MM.1S (cell line): Measurements from ENCODE around the gene SCYL2.
"Not testable (repeated sequence)": the region's sequence is repeated elsewhere in the genome, so short reads cannot be mapped to it uniquely, and the experiment has no call there.

ENCODE experiments used
- DNase-seq: peaks from one replicate; pipeline ENCODE4 v3.0.0-alpha.2; 2015
- H2AFZ ChIP-seq: fragments of 300-600 bp; sonication (generic); 2 replicates; pipeline ENCODE4 v1.6.0; 2016; ENCODE audit warnings: antibody characterized with exemption, low read length
- H3F3A ChIP-seq: fragments of 300-600 bp; sonication (generic); 2 replicates; pipeline ENCODE4 v1.6.1; 2016; ENCODE audit warnings: mild to moderate bottlenecking, antibody characterized with exemption, low read length, moderate library complexity, mixed read lengths; ENCODE audit not compliant: insufficient read depth
- H3K27ac ChIP-seq: fragments of 300-600 bp; sonication (generic); 2 replicates; pipeline ENCODE4 v1.5.1; 2016; ENCODE audit warnings: mild to moderate bottlenecking, low read length
- H3K27me3 ChIP-seq: fragments of 300-600 bp; sonication (generic); replicated peaks from 2 replicates; pipeline ENCODE4 v1.6.0; 2016; ENCODE audit warnings: low read length; ENCODE audit not compliant: insufficient read depth
- H3K36me3 ChIP-seq: fragments of 300-600 bp; sonication (generic); replicated peaks from 2 replicates; pipeline ENCODE4 v1.6.1; 2016; ENCODE audit warnings: mild to moderate bottlenecking, low read length, mixed read lengths; ENCODE audit not compliant: insufficient read depth
- H3K4me1 ChIP-seq: fragments of 300-600 bp; sonication (generic); 2 replicates; pipeline ENCODE4 v1.6.1; 2016; ENCODE audit warnings: low read length, mixed read lengths
- H3K4me2 ChIP-seq: fragments of 300-600 bp; sonication (generic); 2 replicates; pipeline ENCODE4 v1.6.0; 2016; ENCODE audit warnings: low read depth, low read length
- H3K4me3 ChIP-seq: fragments of 300-600 bp; sonication (generic); 2 replicates; pipeline ENCODE4 v1.5.1; 2016; ENCODE audit warnings: low read length, mixed read lengths
- H3K79me2 ChIP-seq: fragments of 300-600 bp; sonication (generic); 2 replicates; pipeline ENCODE4 v1.6.1; 2016; ENCODE audit warnings: mixed run types, low read length, mixed read lengths
- H3K9ac ChIP-seq: fragments of 300-600 bp; sonication (generic); 2 replicates; pipeline ENCODE4 v1.6.1; 2016; ENCODE audit warnings: low read length, mixed read lengths
- H3K9me2 ChIP-seq: fragments of 300-600 bp; sonication (generic); replicated peaks from 2 replicates; pipeline ENCODE4 v1.6.1; 2016; ENCODE audit warnings: mild to moderate bottlenecking, low read length, mixed read lengths; ENCODE audit not compliant: insufficient read depth
- H3K9me3 ChIP-seq: fragments of 300-600 bp; sonication (generic); replicated peaks from 2 replicates; pipeline ENCODE4 v1.6.1; 2016; ENCODE audit warnings: mild to moderate bottlenecking, low read length, mixed read lengths; ENCODE audit not compliant: insufficient read depth
- H4K20me1 ChIP-seq: fragments of 300-600 bp; sonication (generic); 2 replicates; pipeline ENCODE4 v1.6.1; 2016; ENCODE audit warnings: mild to moderate bottlenecking, low read length, moderate library complexity, mixed read lengths; ENCODE audit not compliant: insufficient read depth
- CTCF ChIP-seq: fragments of 300-600 bp; sonication (generic); IDR thresholded peaks from 2 replicates; pipeline ENCODE4 v1.5.1; 2016; ENCODE audit warnings: antibody characterized with exemption, low read length, mixed read lengths
- EZH2 ChIP-seq: fragments of 300-600 bp; sonication (generic); optimal IDR thresholded peaks from 2 replicates; pipeline ENCODE3; 2017; ENCODE audit warnings: low read depth, mild to moderate bottlenecking, antibody characterized with exemption, low read length, mixed read lengths
- EZH2phosphoT487 ChIP-seq: fragments of 300-600 bp; sonication (generic); IDR thresholded peaks from 2 replicates; pipeline ENCODE4 v1.6.1; 2018; ENCODE audit warnings: antibody characterized with exemption, low read length

SCYL2 gene

GRCh38 chr12:100279159-100279558 is 12.2 kb downstream of the SCYL2 start:
- 0 out of 2 replicates have a peak, but pooled peaks cover 4% of the 10 kb centered on the region for H4K20me1 ChIP-seq
- DNase-seq, result no peak
- no peak overlapping the region for H3K27ac ChIP-seq
- H3K79me2 ChIP-seq, result peaks cover 72% of the 10 kb centered on the region
- no peaks in the 10 kb centered on the region for H3F3A ChIP-seq
- H3K9me3 ChIP-seq, result no peaks in the 10 kb centered on the region
- no peak for TF ChIP-seq EZH2
- no peak for TF ChIP-seq CTCF
- TF ChIP-seq EZH2phosphoT487, result no peak
- H3K9me2 ChIP-seq, result no peaks in the 10 kb centered on the region
- no peaks in the 10 kb centered on the region for H3K4me1 ChIP-seq
- no peak overlapping the region for H2AFZ ChIP-seq
- H3K36me3 ChIP-seq, result no peaks in the 10 kb centered on the region; the same call in 1 of the 2 replicates
- no peak overlapping the region for H3K4me2 ChIP-seq
- H3K4me3 ChIP-seq, result no peak overlapping the region
- no peak overlapping the region for H3K9ac ChIP-seq
- no peaks in the 10 kb centered on the region for H3K27me3 ChIP-seq

- Histone ChIP-seq H3K9me3 (no peaks in the 10 kb centered on the region), H3K4me3 (no peak overlapping the region), H2AFZ (no peak overlapping the region), H3K9me2 (no peaks in the 10 kb centered on the region), H3K27ac (no peak overlapping the region), H3K4me1 (no peaks in the 10 kb centered on the region), H3K79me2 (peaks cover 67% of the 10 kb centered on the region), H3F3A (no peaks in the 10 kb centered on the region), H3K4me2 (no peak overlapping the region), H3K9ac (no peak overlapping the region), H3K36me3 (no peaks in the 10 kb centered on the region; the same call in 1 of the 2 replicates), H4K20me1 (0 out of 2 replicates have a peak, but pooled peaks cover under 1% of the 10 kb centered on the region), H3K27me3 (no peaks in the 10 kb centered on the region)
- DNase-seq, result no peak
- TF ChIP-seq EZH2, result no peak
- no peak for TF ChIP-seq CTCF
- TF ChIP-seq EZH2phosphoT487, result no peak
These were observed 12.7 kb downstream of the SCYL2 start for GRCh38 chr12:100279607-100280244.

GRCh38 chr12:100284556-100284955 is 17.6 kb downstream of the SCYL2 start:
- H3K9me2 ChIP-seq, DNase-seq, H3F3A ChIP-seq, H3K9ac ChIP-seq, H3K4me1 ChIP-seq, H4K20me1 ChIP-seq, H3K4me3 ChIP-seq, H3K27ac ChIP-seq, H3K27me3 ChIP-seq, H3K36me3 ChIP-seq, H3K9me3 ChIP-seq, H2AFZ ChIP-seq, H3K4me2 ChIP-seq: not testable (repeated sequence)
- H3K79me2 ChIP-seq, result peaks cover 20% of the 10 kb centered on the region

GRCh38 chr12:100289038-100289437 is 22.1 kb downstream of the SCYL2 start:
- no peak for TF ChIP-seq CTCF
- no peak for TF ChIP-seq EZH2phosphoT487
- no peak for TF ChIP-seq EZH2
- H2AFZ ChIP-seq, result no peak overlapping the region

More at GRCh38 chr12:100289038-100289437, 22.1 kb downstream of the SCYL2 start:
- Histone ChIP-seq H3K9me3 (no peaks in the 10 kb centered on the region), H3K27ac (no peak overlapping the region), H3K4me2 (no peak overlapping the region), H3K9me2 (no peaks in the 10 kb centered on the region), H3K27me3 (no peaks in the 10 kb centered on the region), H3K4me3 (no peak overlapping the region), H3K79me2 (no peaks in the 10 kb centered on the region), H3K4me1 (no peaks in the 10 kb centered on the region), H4K20me1 (no peaks in the 10 kb centered on the region), H3F3A (no peaks in the 10 kb centered on the region), H3K9ac (no peak overlapping the region), H3K36me3 (no peaks in the 10 kb centered on the region)
- DNase-seq, result no peak
